Epidermal melanocyte (primary cell): Measurements from ENCODE around the gene ARL14.

Experiments
- DNase-seq: peaks from one replicate; pipeline ENCODE4 v3.0.0; 2011; ENCODE audit warnings: low spot score; ENCODE audit not compliant: insufficient read length

ARL14 gene

DNA sequence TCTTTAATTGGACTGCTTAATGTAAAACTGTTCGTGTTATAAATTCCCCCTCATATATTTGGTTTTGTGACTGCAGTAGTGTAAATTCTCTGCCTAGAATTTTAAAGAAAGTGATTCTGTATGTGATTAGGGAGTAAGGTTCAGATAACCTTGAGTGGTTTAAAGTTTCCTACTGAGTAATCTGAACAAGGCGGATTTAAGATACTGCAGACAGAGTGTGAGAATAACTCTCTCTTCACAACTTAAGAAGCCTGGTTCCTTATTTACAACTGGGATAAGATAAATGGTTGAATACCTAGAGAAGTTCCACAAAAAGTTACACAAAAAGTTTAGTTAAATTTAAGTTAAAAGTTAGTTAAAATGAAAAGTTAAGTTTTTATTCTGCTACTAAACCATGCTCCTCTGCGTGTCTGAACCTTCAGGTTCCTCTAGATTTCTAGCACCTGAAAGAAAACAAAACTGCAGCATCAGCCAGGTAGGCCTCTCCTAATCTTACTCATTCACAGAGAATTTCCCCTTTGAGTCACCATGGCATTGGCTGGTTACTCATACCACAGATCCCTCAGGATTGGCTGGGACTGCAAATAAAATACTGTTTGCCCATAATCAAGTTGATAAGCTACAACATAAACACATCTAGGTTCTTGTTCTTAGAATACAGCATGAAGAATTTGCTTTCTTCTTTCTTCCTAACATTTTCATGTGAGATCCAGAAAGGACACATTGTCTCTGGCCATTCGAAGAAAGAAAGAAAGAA lies at the start of gene ARL14:
Gene ARL14 (plus strand): TSS at position 614 of the 757 bp plus-strand sequence. CDS start 187 bp downstream, outside the sequence.
- no peak for DNase-seq

DNA sequence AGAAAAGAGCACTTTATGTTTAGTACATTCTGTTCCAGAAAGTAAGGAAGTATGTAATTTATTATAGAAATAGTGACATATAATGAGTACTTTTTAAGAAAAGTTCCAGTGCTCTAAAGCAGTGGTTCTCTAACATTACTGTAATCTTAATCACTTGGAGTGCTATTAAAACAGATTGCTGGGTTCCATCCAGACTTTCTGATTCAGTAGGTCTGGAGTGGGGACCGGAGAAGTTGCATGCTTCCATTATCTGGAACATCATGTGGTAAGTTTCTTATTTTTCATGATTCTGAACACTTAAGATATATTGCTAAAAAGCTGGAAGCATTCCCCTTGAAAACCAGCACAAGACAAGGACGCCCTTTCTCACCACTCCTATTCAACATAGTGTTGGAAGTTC lies 47.5 kb upstream of the ARL14 start:
- DNase-seq, result no peak

- no peak for DNase-seq
Observed at GRCh38 chr3:160633361-160634083, 43.4 kb upstream of the ARL14 start.

- DNase-seq, result no peak
Observed at GRCh38 chr3:160635213-160635612, 41.7 kb upstream of the ARL14 start.

GRCh38 chr3:160637086-160637485 lies 39.9 kb upstream of the ARL14 start:
- no peak for DNase-seq

DNA sequence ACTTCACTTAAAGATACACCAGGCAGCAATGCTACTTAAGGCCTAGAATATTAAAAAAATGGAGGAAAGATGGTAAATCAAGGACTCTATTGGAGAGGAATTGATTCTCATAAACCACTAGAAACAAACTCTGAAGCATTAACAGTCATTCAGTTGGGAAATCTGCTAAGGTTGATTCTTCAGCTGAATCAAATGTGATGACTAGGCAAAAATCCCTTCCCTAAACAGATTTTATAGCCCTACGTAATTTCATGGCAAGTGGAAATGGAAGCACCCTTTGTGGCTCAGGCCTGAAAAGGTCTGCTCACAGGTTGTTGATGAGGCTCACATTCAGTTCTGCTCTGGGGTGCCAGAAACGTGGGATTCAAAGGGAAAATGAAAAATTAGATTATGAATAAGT lies 38.8 kb upstream of the ARL14 start:
- DNase-seq, result no peak

DNA sequence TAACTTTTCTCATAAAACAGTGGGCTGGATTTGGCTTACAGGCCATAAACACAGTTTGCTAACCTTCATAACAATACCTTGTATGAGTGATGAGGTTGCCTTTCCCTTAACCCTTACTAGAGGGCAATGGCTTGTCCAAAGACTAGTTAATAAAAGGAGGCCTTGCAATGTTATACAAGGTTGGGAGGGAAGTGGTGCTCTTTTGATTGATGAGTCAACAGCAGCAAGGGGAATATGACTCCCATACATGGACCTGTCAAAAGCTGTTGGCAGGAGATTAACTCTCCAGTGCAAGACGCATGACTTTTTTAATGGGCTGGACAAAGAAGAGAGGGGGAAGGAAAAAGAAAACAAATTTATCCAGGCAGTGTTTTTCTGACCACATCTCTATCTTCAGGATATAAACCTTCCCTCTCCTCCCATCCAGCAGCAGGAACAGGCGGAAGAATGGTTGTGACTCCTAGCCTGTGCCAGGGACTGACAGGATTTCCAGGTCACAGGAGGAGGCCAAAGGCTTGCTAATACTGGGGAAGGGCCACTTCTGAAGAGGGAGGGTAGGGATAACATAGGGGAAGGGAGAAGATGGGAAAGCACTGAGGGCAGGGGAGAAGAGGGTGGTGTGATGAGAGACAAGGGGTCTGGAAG lies 35.2 kb upstream of the ARL14 start:
- DNase-seq, result no peak

GRCh38 chr3:160643994-160644393 lies 33.0 kb upstream of the ARL14 start:
- DNase-seq, result no peak

DNA sequence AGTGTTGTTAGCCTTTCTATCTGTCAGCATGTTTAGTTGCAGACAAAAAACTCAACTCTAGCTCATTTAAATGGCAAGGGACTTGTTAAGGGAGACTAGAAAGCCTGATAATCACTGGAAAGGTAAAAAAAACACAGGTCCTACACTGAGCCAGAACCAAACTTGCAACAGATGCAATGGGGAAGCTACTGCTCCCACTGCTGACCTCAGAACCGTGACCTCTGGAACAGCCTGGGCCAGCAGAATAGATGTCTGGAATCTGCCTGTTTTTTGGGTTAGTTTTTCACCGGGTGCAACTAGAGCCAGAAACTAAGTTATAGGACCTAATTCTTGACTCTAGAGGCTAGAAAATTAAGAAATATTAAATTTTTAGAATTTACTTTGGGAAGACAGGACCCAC lies 32.5 kb upstream of the ARL14 start:
- no peak for DNase-seq

- no peak for DNase-seq
Observed at GRCh38 chr3:160648701-160649100, 28.3 kb upstream of the ARL14 start.

- DNase-seq, result no peak
Observed at GRCh38 chr3:160649596-160649995, 27.4 kb upstream of the ARL14 start.

DNA sequence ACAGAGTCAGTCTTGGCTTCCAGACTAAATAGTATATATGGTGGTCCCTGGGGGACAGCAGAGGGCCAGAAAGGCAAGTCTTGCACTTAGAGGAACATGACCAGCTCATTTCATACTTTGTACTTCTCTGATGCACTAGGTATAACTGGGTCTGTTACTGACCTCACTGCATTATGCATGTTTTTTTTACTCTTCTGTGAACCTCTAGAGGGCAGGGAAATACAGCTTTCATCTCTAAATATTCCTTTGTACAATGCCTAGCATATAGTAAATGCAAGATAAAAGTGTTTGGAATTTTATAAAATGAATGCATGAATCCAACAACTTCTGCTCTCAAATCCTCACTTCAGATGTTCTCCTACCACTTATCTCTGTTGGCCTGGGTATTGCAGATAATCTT lies 23.4 kb upstream of the ARL14 start:
- no peak for DNase-seq

GRCh38 chr3:160660902-160661301 lies 16.1 kb upstream of the ARL14 start:
- no peak for DNase-seq

GRCh38 chr3:160661660-160662059 lies 15.3 kb upstream of the ARL14 start:
- DNase-seq, result no peak

- no peak for DNase-seq
Observed at GRCh38 chr3:160665231-160665630, 11.7 kb upstream of the ARL14 start.

GRCh38 chr3:160665784-160666526 lies 11.0 kb upstream of the ARL14 start:
- no peak for DNase-seq

GRCh38 chr3:160667452-160667851 lies 9.5 kb upstream of the ARL14 start:
- DNase-seq, result no peak

DNA sequence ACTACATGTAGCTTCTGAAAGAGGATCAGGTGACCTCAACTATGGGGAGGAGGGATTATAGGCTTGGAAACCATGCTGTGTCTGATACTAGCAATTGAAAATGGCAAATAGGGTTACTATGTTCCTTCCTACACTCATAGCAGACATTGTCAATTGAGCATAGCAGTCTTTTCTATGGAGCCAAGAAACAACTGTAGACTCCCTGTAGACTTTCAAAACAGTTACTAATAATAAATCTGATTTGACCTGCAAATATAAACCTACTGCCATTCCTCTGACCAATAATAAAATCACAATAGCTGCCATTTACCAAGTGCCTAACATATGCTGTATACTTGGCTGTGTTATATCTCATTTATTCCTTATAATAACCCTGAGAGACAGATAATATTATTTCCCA lies 8.5 kb upstream of the ARL14 start:
- no peak for DNase-seq

DNA sequence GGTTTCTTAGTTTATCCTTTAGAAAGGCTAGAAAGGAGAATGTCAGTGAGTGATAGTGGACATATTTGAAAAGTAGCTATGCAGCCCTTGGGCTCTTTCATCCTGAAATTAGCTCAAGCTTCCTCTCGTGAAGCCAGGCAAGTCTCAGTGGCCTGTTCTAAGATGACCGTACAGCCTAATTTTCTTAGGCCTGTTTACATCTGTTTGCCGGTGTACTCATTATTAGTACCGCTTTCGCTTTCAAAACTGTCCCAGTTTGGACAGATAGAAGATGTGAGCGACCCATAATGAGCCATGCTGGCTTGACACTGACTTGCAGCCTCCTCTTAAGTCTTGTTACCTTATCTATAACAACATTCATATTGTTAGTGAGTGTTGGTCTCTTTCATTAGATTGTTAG lies 5.7 kb upstream of the ARL14 start:
- no peak for DNase-seq

DNA sequence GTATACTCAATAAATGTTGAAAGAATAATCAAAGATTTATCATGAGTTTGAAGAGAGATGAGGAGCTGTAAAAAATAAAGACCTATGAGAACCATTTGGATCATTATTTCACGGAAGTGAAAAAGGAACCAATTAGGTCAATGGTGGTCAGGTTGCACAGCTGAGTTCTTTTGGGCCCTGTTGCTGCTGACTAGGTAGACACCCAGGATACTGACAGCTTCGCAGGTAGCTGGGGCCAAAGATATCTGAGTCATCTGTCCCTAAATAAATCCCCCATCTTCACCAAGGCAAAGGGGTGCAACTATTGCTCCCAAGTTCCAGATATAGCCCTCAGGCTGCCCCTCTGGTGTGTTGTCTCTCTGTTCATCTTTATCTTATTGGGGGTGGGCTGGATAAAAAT lies 5.0 kb upstream of the ARL14 start:
- DNase-seq, result no peak

DNA sequence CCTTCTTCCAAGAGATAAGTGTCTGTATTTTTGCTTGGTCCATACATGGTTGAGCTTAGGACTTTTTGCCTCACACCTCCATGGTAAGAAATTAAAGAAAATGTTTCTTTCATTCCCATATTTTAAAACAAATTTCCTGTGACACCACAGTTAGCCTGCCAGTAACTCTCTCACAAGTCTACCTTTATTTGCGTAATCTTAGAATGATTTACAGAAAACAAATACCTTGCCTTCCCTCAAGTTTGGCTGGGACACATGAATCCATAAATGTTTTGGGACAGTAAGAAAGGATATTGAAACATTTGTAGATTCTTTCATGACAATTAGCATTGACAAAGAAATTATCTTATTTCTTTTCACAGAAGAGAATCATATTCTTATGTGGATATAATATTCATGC lies 3.8 kb upstream of the ARL14 start:
- DNase-seq, result no peak
